GM23338 (cell line): ENCODE results near the gene CRAMP1. TPM values are rescaled to one million over a fixed set of nuclear protein-coding genes. Genes with fewer than 3 reads are reported as not detected.

Source experiments
- ATAC-seq: fragments of 200-7000 bp; cut with Tn5 transposase; 3 replicates; pipeline ENCODE4 v1.9.1; 2020
- DNase-seq: peaks from one replicate; pipeline ENCODE4 v3.0.0-alpha.2; 2015; ENCODE audit warnings: low spot score
- H2AFZ ChIP-seq: fragments of 200-600 bp; sonication (generic); 2 replicates; pipeline ENCODE4 v1.8.0; 2016; ENCODE audit warnings: antibody characterized with exemption, mild to moderate bottlenecking, moderate library complexity
- H3F3A ChIP-seq: fragments of 200-600 bp; sonication (generic); replicated peaks from 2 replicates; pipeline ENCODE4 v1.8.0; 2017; ENCODE audit warnings: antibody characterized with exemption, mixed run types, low read depth
- H3K27ac ChIP-seq: fragments of 200-600 bp; sonication (generic); 2 replicates; pipeline ENCODE4 v1.6.1; 2016; ENCODE audit warnings: low read depth
- H3K27me3 ChIP-seq: fragments of 200-600 bp; sonication (generic); 2 replicates; pipeline ENCODE4 v1.8.0; 2016; ENCODE audit warnings: mild to moderate bottlenecking, mixed run types, moderate library complexity; ENCODE audit not compliant: insufficient read depth
- H3K36me3 ChIP-seq: fragments of 200-600 bp; sonication (generic); 2 replicates; pipeline ENCODE4 v1.8.0; 2016; ENCODE audit warnings: mild to moderate bottlenecking; ENCODE audit not compliant: insufficient read depth
- H3K4me1 ChIP-seq: fragments of 200-600 bp; sonication (generic); 2 replicates; pipeline ENCODE4 v1.8.0; 2016; ENCODE audit warnings: mild to moderate bottlenecking, moderate library complexity; ENCODE audit not compliant: insufficient read depth
- H3K4me2 ChIP-seq: fragments of 200-600 bp; sonication (generic); 2 replicates; pipeline ENCODE4 v1.7.1; 2017; ENCODE audit warnings: mixed run types
- H3K4me3 ChIP-seq: fragments of 200-600 bp; sonication (generic); 2 replicates; pipeline ENCODE4 v1.6.1; 2016; ENCODE audit warnings: mixed run types
- H3K79me2 ChIP-seq: fragments of 200-600 bp; sonication (generic); replicated peaks from 2 replicates; pipeline ENCODE4 v1.8.0; 2017; ENCODE audit warnings: mild to moderate bottlenecking; ENCODE audit not compliant: insufficient read depth
- H3K9me2 ChIP-seq: fragments of 200-600 bp; sonication (generic); 2 replicates; pipeline ENCODE4 v1.8.0; 2017; ENCODE audit not compliant: insufficient read depth
- H4K20me1 ChIP-seq: fragments of 200-600 bp; sonication (generic); replicated peaks from 2 replicates; pipeline ENCODE4 v1.8.0; 2017; ENCODE audit warnings: mild to moderate bottlenecking; ENCODE audit not compliant: insufficient read depth
- H3K27ac Mint-ChIP-seq: 2 replicates; pipeline ENCODE4 v1.8.0; 2020; ENCODE audit warnings: inconsistent platforms, mild to moderate bottlenecking, moderate library complexity, mixed read lengths
- H3K27me3 Mint-ChIP-seq: 3 replicates; pipeline ENCODE4 v1.8.0; 2022; ENCODE audit warnings: low read depth, mild to moderate bottlenecking, moderate library complexity, mixed read lengths, inconsistent platforms; ENCODE audit not compliant: insufficient read depth, poor library complexity
- H3K36me3 Mint-ChIP-seq: 3 replicates; pipeline ENCODE4 v1.8.0; 2021; ENCODE audit warnings: low read depth, mild to moderate bottlenecking, inconsistent platforms, moderate library complexity, mixed read lengths
- H3K4me1 Mint-ChIP-seq: 3 replicates; pipeline ENCODE4 v1.8.0; 2020; ENCODE audit warnings: mild to moderate bottlenecking, inconsistent platforms, mixed read lengths
- H3K4me3 Mint-ChIP-seq: 3 replicates; pipeline ENCODE4 v1.8.0; 2021; ENCODE audit warnings: moderate library complexity, mild to moderate bottlenecking, inconsistent platforms, mixed read lengths
- H3K9me3 Mint-ChIP-seq: 3 replicates; pipeline ENCODE4 v1.8.0; 2020; ENCODE audit warnings: moderate library complexity, mild to moderate bottlenecking, inconsistent platforms, mixed read lengths
- CTCF ChIP-seq, 2 experiments: fragments of 200-600 bp in 1 of 2; sonication (generic) in 1 of 2; conservative IDR thresholded peaks; 2 replicates each; pipeline versions ENCODE4 v1.5.1 to v1.6.1; 2016 to 2017; ENCODE audit warnings: antibody characterized with exemption in 2 of 2, low read depth in 2 of 2, mild to moderate bottlenecking in 2 of 2, moderate library complexity in 1 of 2
- ETS1 ChIP-seq: IDR thresholded peaks from 2 replicates; pipeline ENCODE4 v1.6.1; 2016; ENCODE audit warnings: antibody characterized with exemption
- EZH2 ChIP-seq: fragments of 200-600 bp; sonication (generic); IDR thresholded peaks from one replicate; pipeline ENCODE4 v1.8.0; 2017; ENCODE audit warnings: antibody characterized with exemption, mild to moderate bottlenecking, low read depth; ENCODE audit not compliant: unreplicated experiment
- EZH2phosphoT487 ChIP-seq: fragments of 200-600 bp; sonication (generic); IDR thresholded peaks from one replicate; pipeline ENCODE4 v1.8.1; 2018; ENCODE audit warnings: antibody characterized with exemption; ENCODE audit not compliant: unreplicated experiment
- JUNB ChIP-seq: IDR thresholded peaks from one replicate; pipeline ENCODE4 v1.6.1; 2016; ENCODE audit warnings: antibody characterized with exemption; ENCODE audit not compliant: unreplicated experiment
- POLR2AphosphoS5 ChIP-seq: IDR thresholded peaks from 2 replicates; pipeline ENCODE4 v1.6.1; 2016; ENCODE audit warnings: antibody characterized with exemption, low read depth
- REST ChIP-seq: IDR thresholded peaks from one replicate; pipeline ENCODE4 v1.6.1; 2018; ENCODE audit warnings: antibody characterized with exemption; ENCODE audit not compliant: unreplicated experiment
- STAT1 ChIP-seq: IDR thresholded peaks from one replicate; pipeline ENCODE4 v1.6.1; 2016; ENCODE audit warnings: antibody characterized with exemption; ENCODE audit not compliant: unreplicated experiment
- ZNF114 ChIP-seq: fragments of 250-450 bp; sonication (Bioruptor Pico); IDR thresholded peaks from 2 replicates; pipeline ENCODE4 v1.5.0; 2020; ENCODE audit warnings: mild to moderate bottlenecking, moderate library complexity
- ZNF331 ChIP-seq: fragments of 250-450 bp; sonication (Bioruptor Pico); IDR thresholded peaks from 2 replicates; pipeline ENCODE4 v1.5.0; 2020; ENCODE audit warnings: low read depth, mild to moderate bottlenecking, moderate library complexity
- ZNF462 ChIP-seq: fragments of 250-450 bp; sonication (Bioruptor Pico); IDR thresholded peaks from 2 replicates; pipeline ENCODE4 v1.5.0; 2020; ENCODE audit warnings: mild to moderate bottlenecking, moderate library complexity
- polyA plus RNA-seq: library from polyadenylated mRNA; unstranded; fragments of >200 nt; fragmentation: Nextera tagmentation; extraction: Ambion mirVana; gene quantifications from 2 replicates; pipeline ENCODE4 v1.2.1, GENCODE V29; 2016
- total RNA-seq: library from RNA; depleted of rRNA; stranded (reverse); fragments of >200 nt; shearing (Covaris generic); gene quantifications from 2 replicates; pipeline ENCODE4 v1.2.3, GENCODE V29; 2014

The CRAMP1 gene
- total and polyA plus RNA-seq, 2 experiments from 2014 or later, result 3.4 to 16.7 TPM

- Histone ChIP-seq H3F3A (peaks cover 9% of the 10 kb centered on the region; the same call in 1 of the 2 replicates), H3K79me2 (peaks cover 40% of the 10 kb centered on the region), H3K36me3 (no peaks in the 10 kb centered on the region; the same call in 1 of the 2 replicates), H2AFZ (no peak overlapping the region), H3K9me2 (no peaks in the 10 kb centered on the region), H3K4me3 (peak overlapping the region; percentile 91), H3K4me1 (peaks cover 31% of the 10 kb centered on the region), H3K4me2 (peak overlapping the region; percentile 88), H4K20me1 (peaks cover 41% of the 10 kb centered on the region), H3K27ac (peak overlapping the region; percentile 45; the same call in 1 of the 2 replicates), H3K27me3 (no peaks in the 10 kb centered on the region)
- ATAC-seq (peak; percentile 3; the same call in 1 of the 3 replicates), DNase-seq (peak; percentile 19)
- peak overlapping the region; percentile 45 for H3K27ac Mint-ChIP-seq
- peaks cover 51% of the 10 kb centered on the region for H3K36me3 Mint-ChIP-seq
- peaks cover 36% of the 10 kb centered on the region for H3K4me1 Mint-ChIP-seq
- peaks cover 25% of the 10 kb centered on the region for H3K27me3 Mint-ChIP-seq
- H3K4me3 Mint-ChIP-seq, result peak overlapping the region; percentile 65
- no peaks in the 10 kb centered on the region for H3K9me3 Mint-ChIP-seq
- no peak for TF ChIP-seq ZNF331
- no peak for TF ChIP-seq ETS1
- TF ChIP-seq EZH2, result no peak
- no peak for TF ChIP-seq EZH2phosphoT487
- TF ChIP-seq STAT1, result no peak
- TF ChIP-seq JUNB, result no peak
- TF ChIP-seq REST, result no peak
- no peak for TF ChIP-seq ZNF114 (CRISPR knock-in tag)
- TF ChIP-seq POLR2AphosphoS5, result no peak
- TF ChIP-seq CTCF (conservative IDR thresholded peaks at IDR 0.05; ENCODE audit: low read depth in 2 of 2), result no peak
- no peak for TF ChIP-seq ZNF462
Measured at GRCh38 chr16:1677339-1677738, 65.2 kb downstream of the CRAMP1 start.
